Spleen (tissue), 11 donors: Measurements from ENCODE around the gene TRIM56. TPM values are rescaled to one million over a fixed set of nuclear protein-coding genes. Genes with fewer than 3 reads are reported as not detected.
A peak's percentile ranks its signal among the peaks of the same experiment; 100 is the strongest.
"Not testable (repeated sequence)": the region's sequence is repeated elsewhere in the genome, so short reads cannot be mapped to it uniquely, and the experiment has no call there.

ENCODE experiments used
- DNase-seq: peaks from one replicate; pipeline ENCODE4 v3.0.0-alpha.2; 2020
- H3K27ac ChIP-seq, 8 donors: fragments of 200-600 bp; sonication (generic) in 7 of 8; 1 replicate in 4 of 8; 2 replicates in 4 of 8; pipeline versions ENCODE4 v1.5.0 to v1.8.0; 2016 to 2021; ENCODE audit warnings: inconsistent platforms in 4 of 8, mild to moderate bottlenecking in 4 of 8, moderate library complexity in 1 of 8
- H3K27me3 ChIP-seq, 7 donors: fragments of 200-600 bp; sonication (generic) in 6 of 7; replicated peaks in 1 of 7; 1 replicate in 4 of 7; 2 replicates in 3 of 7; pipeline versions ENCODE4 v1.5.0 to v1.8.0; 2016 to 2021; ENCODE audit warnings: inconsistent platforms in 3 of 7, mild to moderate bottlenecking in 1 of 7
- H3K36me3 ChIP-seq, 6 donors: fragments of 200-600 bp; sonication (generic) in 5 of 6; 1 replicate in 4 of 6; 2 replicates in 2 of 6; pipeline versions ENCODE4 v1.5.0 to v1.8.0; 2016 to 2021; ENCODE audit warnings: inconsistent platforms in 2 of 6
- H3K4me1 ChIP-seq, 6 donors: fragments of 200-600 bp; sonication (generic) in 5 of 6; 1 replicate in 3 of 6; 2 replicates in 3 of 6; pipeline versions ENCODE4 v1.5.0 to v1.8.0; 2016 to 2021; ENCODE audit warnings: inconsistent platforms in 3 of 6
- H3K4me3 ChIP-seq, 8 donors: fragments of 200-600 bp; sonication (generic) in 7 of 8; 1 replicate in 4 of 8; 2 replicates in 4 of 8; pipeline versions ENCODE4 v1.5.0 to v1.8.0; 2016 to 2021; ENCODE audit warnings: inconsistent platforms in 4 of 8, mild to moderate bottlenecking in 4 of 8, moderate library complexity in 2 of 8
- H3K9me3 ChIP-seq, 8 donors: fragments of 200-600 bp; sonication (generic) in 7 of 8; 1 replicate in 4 of 8; 2 replicates in 4 of 8; pipeline versions ENCODE4 v1.5.0 to v1.8.0; 2016 to 2021; ENCODE audit warnings: inconsistent platforms in 4 of 8
- CTCF ChIP-seq, 11 experiments: fragments of 200-600 bp in 7 of 11; fragments of 450-650 bp in 4 of 11; sonication (generic) in 4 of 11; IDR thresholded peaks in 8 of 11; conservative IDR thresholded peaks in 3 of 11; 1 replicate in 7 of 11; 2 replicates in 4 of 11; pipeline versions ENCODE4 v1.4.0 to v1.8.0; 2016 to 2021; ENCODE audit warnings: antibody characterized with exemption in 11 of 11, inconsistent platforms in 4 of 11, mild to moderate bottlenecking in 1 of 11
- POLR2A ChIP-seq, 3 donors: fragments of 450-650 bp; IDR thresholded peaks; one replicate each; pipeline ENCODE4 v1.5.1; 2017; ENCODE audit warnings: antibody characterized with exemption in 3 of 3, mild to moderate bottlenecking in 1 of 3
- POLR2AphosphoS5 ChIP-seq, 3 donors: sonication (generic); formaldehyde crosslinking; IDR thresholded peaks; one replicate each; pipeline ENCODE4 v1.5.1; 2017; ENCODE audit warnings: antibody characterized with exemption in 3 of 3
- WGBS, 5 donors: extraction: QIAGEN DNeasy Blood & Tissue Kit in 3 of 5; methylation state at CpG; one replicate each; pipeline versions ENCODE4 v1.1.5 to v1.1.7; 2013 to 2018; 5-methylcytosine and 5-hydroxymethylcytosine counted together
- intact Hi-C: fragments of 100-400 bp; cut with DNase I; formaldehyde crosslinking; loops from one replicate; pipeline ENCODE4 v1.15.0; 2023; ENCODE audit warnings: low total_unique reads
- polyA plus RNA-seq, 3 donors: library from polyadenylated mRNA; stranded (reverse); fragments of 200-250 nt; gene quantifications; one replicate each; pipeline ENCODE4 v1.2.1, GENCODE V29; 2013
- total RNA-seq, 7 donors: library from RNA; depleted of rRNA in 3 of 7; stranded (reverse); fragments of >200 nt in 3 of 7; fragmentation: NEBNext Ultra II Directional in 4 of 7; extraction: Animal tissue kit (Norgen Biotek cat#: 25700) in 4 of 7; gene quantifications; one replicate each; pipeline versions ENCODE4 v1.1.0 to v1.2.1, GENCODE V29; 2016 to 2021
- donor health status: healthy with polysubstance abuse.
- donor health status: DM: no; HTN: no; CAD: no; lungs with moderate emphysema.
- donor health status: DM: no; HTN: no; CAD: no.
- donor health status: Bipolar disorder and iron deficiency.
- donor health status: healthy.
- donor health status: DM: no; HTN: no; CAD: no.
- donor health status: DM: yes; HTN: yes; CAD: no.

TRIM56 gene
- total and polyA plus RNA-seq, 10 donors, result 5.0 to 82.2 (median 38.5) TPM

GRCh38 chr7:101066833-101067177, 18.5 kb upstream of the TRIM56 start:
- TF ChIP-seq POLR2A (IDR thresholded peaks at IDR 0.05) (no peak), CTCF (IDR thresholded peaks at IDR 0.05 in 8 of 11, conservative IDR thresholded peaks at IDR 0.05 in 3 of 11) (no peak), POLR2AphosphoS5 (IDR thresholded peaks at IDR 0.05) (no peak)
- Histone ChIP-seq H3K36me3 (no peaks in the 10 kb centered on the region), H3K4me1 (no peaks in the 10 kb centered on the region), H3K27me3 (peaks cover 0 to 77% (median 16%) of the 10 kb centered on the region in 7 donors), H3K27ac (no peak overlapping the region), H3K9me3 (no peaks in the 10 kb centered on the region), H3K4me3 (no peak overlapping the region)
- WGBS, 5 donors, result 53 to 67% (median 60%) methylated on average over 7 of the region's 7 CpGs
- intact Hi-C loops, result no loop called here
- DNase-seq, result peak; percentile 57

GRCh38 chr7:101068401-101068800, 16.9 kb upstream of the TRIM56 start:
- intact Hi-C loops, result no loop called here
- Histone ChIP-seq H3K36me3 (no peaks in the 10 kb centered on the region), H3K27ac (no peak overlapping the region), H3K27me3 (peaks cover 0 to 67% (median 16%) of the 10 kb centered on the region in 7 donors), H3K4me1 (no peaks in the 10 kb centered on the region), H3K4me3 (no peak overlapping the region), H3K9me3 (no peaks in the 10 kb centered on the region)
- TF ChIP-seq CTCF (IDR thresholded peaks at IDR 0.05 in 8 of 11, conservative IDR thresholded peaks at IDR 0.05 in 3 of 11), result no peak
- no peak for TF ChIP-seq POLR2AphosphoS5 (IDR thresholded peaks at IDR 0.05)
- no peak for TF ChIP-seq POLR2A (IDR thresholded peaks at IDR 0.05)
- WGBS, 5 donors, result 81 to 92% (median 88%) methylated on average over 10 of the region's 10 CpGs
- peak; percentile 20 for DNase-seq

- H3K4me3 ChIP-seq, intact Hi-C loops, H3K27ac ChIP-seq, H3K9me3 ChIP-seq, H3K4me1 ChIP-seq, H3K36me3 ChIP-seq: not testable (repeated sequence)
- peaks cover 0 to 38% (median 2%) of the 10 kb centered on the region in 7 donors for H3K27me3 ChIP-seq
- WGBS, 5 donors, result 79 to 83% (median 81%) methylated on average over 13 to 14 of the region's 14 CpGs
- peak; percentile 18 for DNase-seq
These were observed 13.7 kb upstream of the TRIM56 start for GRCh38 chr7:101071362-101072104.

- Histone ChIP-seq H3K4me3 (no peak overlapping the region), H3K27ac (no peak overlapping the region), H3K4me1 (peaks cover 0 to 13% (median 7%) of the 10 kb centered on the region in 6 donors), H3K36me3 (no peaks in the 10 kb centered on the region), H3K9me3 (no peaks in the 10 kb centered on the region), H3K27me3 (peaks cover 0 to 12% (median 0%) of the 10 kb centered on the region in 7 donors)
- intact Hi-C loops, result no loop called here
- WGBS, 5 donors, result 58 to 74% (median 70%) methylated on average over 3 of the region's 3 CpGs
- no peak for DNase-seq
- no peak for TF ChIP-seq CTCF (IDR thresholded peaks at IDR 0.05 in 8 of 11, conservative IDR thresholded peaks at IDR 0.05 in 3 of 11)
- TF ChIP-seq POLR2A (IDR thresholded peaks at IDR 0.05), result no peak
- no peak for TF ChIP-seq POLR2AphosphoS5 (IDR thresholded peaks at IDR 0.05)
These were observed 9.6 kb upstream of the TRIM56 start for GRCh38 chr7:101075646-101076045.

GRCh38 chr7:101076183-101076582, 9.1 kb upstream of the TRIM56 start:
- peak; percentile 18 for DNase-seq
- H3K27ac ChIP-seq, H3K4me3 ChIP-seq, intact Hi-C loops, H3K9me3 ChIP-seq, H3K36me3 ChIP-seq: not testable (repeated sequence)
- 74 to 88% (median 85%) methylated on average over 8 of the region's 8 CpGs for WGBS, 5 donors
- peaks cover 0 to 12% (median 0%) of the 10 kb centered on the region in 7 donors for H3K27me3 ChIP-seq
- H3K4me1 ChIP-seq, result peaks cover 0 to 13% (median 7%) of the 10 kb centered on the region in 6 donors
